OCI-LY7 (cell line): Measurements from ENCODE around the gene SFT2D3. TPM values are rescaled to one million over a fixed set of nuclear protein-coding genes. Genes with fewer than 3 reads are reported as not detected.

Experiments used
- BruUV-seq: library from RNA; stranded (reverse); fragments of 400-500 nt; replicated peaks from 2 replicates; lab custom pipeline; 2021; lab: Mats Ljungman, UMichigan
- CTCF ChIA-PET: fragments of 300-600 bp; sonication (Branson Sonifier 250); formaldehyde crosslinking; loops from one replicate; lab custom pipeline; 2022; ENCODE audit warnings: antibody characterized with exemption; ENCODE audit not compliant: unreplicated experiment; lab: Charles Lee
- POLR2A ChIA-PET: fragments of 300-600 bp; sonication (Branson Sonifier 250); formaldehyde crosslinking; loops from one replicate; lab custom pipeline; 2022; ENCODE audit warnings: antibody characterized with exemption; lab: Charles Lee
- DNase-seq: peaks from one replicate; pipeline ENCODE4 v3.0.0-alpha.2; 2015; ENCODE audit warnings: low spot score
- H2AFZ ChIP-seq: fragments of 200-600 bp; sonication (generic), shearing (Covaris generic); 2 replicates; pipeline ENCODE4 v1.6.1; 2014; ENCODE audit warnings: mild to moderate bottlenecking, antibody characterized with exemption, low read length, moderate library complexity
- H3K27ac ChIP-seq: fragments of 200-600 bp; sonication (generic); 2 replicates; pipeline ENCODE4 v1.5.1; 2014; ENCODE audit warnings: mixed run types, low read depth, mild to moderate bottlenecking, moderate library complexity, low read length, inconsistent platforms; ENCODE audit not compliant: poor library complexity, severe bottlenecking
- H3K36me3 ChIP-seq: fragments of 200-600 bp; sonication (generic); 2 replicates; pipeline ENCODE4 v1.6.1; 2014; ENCODE audit warnings: mild to moderate bottlenecking, antibody characterized with exemption, low read length, moderate library complexity, mixed read lengths; ENCODE audit not compliant: insufficient read depth
- H3K4me1 ChIP-seq: fragments of 200-600 bp; sonication (generic); 2 replicates; pipeline ENCODE4 v1.5.1; 2014; ENCODE audit warnings: mild to moderate bottlenecking, low read length; ENCODE audit not compliant: insufficient read depth, poor library complexity, severe bottlenecking
- H3K4me2 ChIP-seq: fragments of 200-600 bp; sonication (generic); 2 replicates; pipeline ENCODE4 v1.6.1; 2014; ENCODE audit warnings: mild to moderate bottlenecking, low read length
- H3K4me3 ChIP-seq: fragments of 200-600 bp; sonication (generic); 2 replicates; pipeline ENCODE4 v1.5.1; 2014; ENCODE audit warnings: mild to moderate bottlenecking, low read depth, low read length; ENCODE audit not compliant: poor library complexity, severe bottlenecking
- H3K79me2 ChIP-seq: fragments of 200-600 bp; sonication (generic); 2 replicates; pipeline ENCODE4 v1.6.1; 2016; ENCODE audit warnings: low read depth, mild to moderate bottlenecking, low read length, moderate library complexity, mixed read lengths; ENCODE audit not compliant: insufficient read depth
- H3K9me2 ChIP-seq: fragments of 200-600 bp; sonication (generic); 2 replicates; pipeline ENCODE4 v1.6.1; 2016; ENCODE audit warnings: mild to moderate bottlenecking, low read length, mixed read lengths; ENCODE audit not compliant: insufficient read depth
- H3K9me3 ChIP-seq: fragments of 200-600 bp; sonication (generic); 2 replicates; pipeline ENCODE4 v1.6.1; 2014; ENCODE audit warnings: mild to moderate bottlenecking, mixed run types, low read length, mixed read lengths
- H4K20me1 ChIP-seq: fragments of 200-600 bp; sonication (generic); 2 replicates; pipeline ENCODE4 v1.6.1; 2014; ENCODE audit warnings: mild to moderate bottlenecking, antibody characterized with exemption, low read length, moderate library complexity, mixed read lengths; ENCODE audit not compliant: insufficient read depth
- EZH2phosphoT487 ChIP-seq: fragments of 200-600 bp; sonication (generic); IDR thresholded peaks from 2 replicates; pipeline ENCODE4 v1.6.1; 2018; ENCODE audit warnings: low read depth, borderline replicate concordance, mild to moderate bottlenecking, mixed run types, antibody characterized with exemption, low read length, moderate library complexity, mixed read lengths
- intact Hi-C: fragments of 100-400 bp; cut with micrococcal nuclease; formaldehyde crosslinking; loops from one replicate; pipeline ENCODE4 v1.10.0; 2022; ENCODE audit not compliant: unreplicated experiment
- total RNA-seq, 2 experiments: library from RNA; depleted of rRNA in 1 of 2; stranded (reverse); fragments of >200 nt in 1 of 2; shearing (Covaris generic) in 1 of 2; gene quantifications; 2 replicates each; pipeline ENCODE4 v1.2.3, GENCODE V29; 2014 to 2022
- TF ChIP-seq, protein P1 (sequence below): fragments of 200-600 bp; sonication (generic); conservative IDR thresholded peaks from 2 replicates; pipeline ENCODE4 v1.5.1; 2014; ENCODE audit warnings: mild to moderate bottlenecking, antibody characterized with exemption, low read length, moderate library complexity, mixed read lengths

SFT2D3 gene
- total RNA-seq, 2 experiments from 2014 or later = 7.6 to 14.3 TPM

DNA sequence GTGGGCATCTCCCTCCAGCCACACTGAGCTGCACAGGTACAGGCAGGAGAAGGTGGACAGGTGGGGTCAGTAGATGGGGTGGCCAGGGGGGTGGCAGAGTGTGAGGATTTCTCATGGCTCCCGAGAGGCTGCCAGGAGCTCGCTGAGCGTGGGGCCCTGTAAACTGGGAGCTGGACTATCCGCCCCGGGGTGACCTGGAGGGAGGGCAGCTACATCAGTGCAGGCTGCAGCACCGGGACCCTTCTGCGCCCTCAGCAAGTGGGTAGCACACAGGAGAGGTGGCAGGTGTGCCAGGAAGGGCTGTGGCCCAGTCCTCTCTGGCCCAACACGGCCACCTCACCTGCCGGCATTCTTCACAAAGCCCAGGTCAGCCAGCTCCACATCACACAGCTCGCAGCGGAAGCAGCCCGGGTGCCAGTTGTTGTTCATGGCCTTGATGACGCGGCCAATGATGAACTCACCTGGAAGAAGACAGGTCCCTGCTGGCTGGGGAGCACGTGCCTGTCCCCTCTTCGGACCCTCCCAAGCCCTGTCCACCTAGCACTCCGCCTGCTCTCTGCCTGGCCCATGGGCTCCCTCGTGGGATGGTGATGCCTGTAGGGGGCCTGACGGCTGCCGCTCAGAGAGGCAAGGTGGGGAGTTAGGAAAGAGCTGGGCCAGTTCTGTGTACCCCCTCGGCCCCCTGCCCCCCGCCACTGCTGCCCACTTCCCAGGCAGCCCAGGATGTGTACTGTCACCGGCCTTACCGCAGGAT lies 47.0 kb upstream of the SFT2D3 start:
- H3K36me3 ChIP-seq = no peaks in the 10 kb centered on the region
- no peak overlapping the region for H3K4me2 ChIP-seq
- H3K4me3 ChIP-seq = no peak overlapping the region
- POLR2A ChIA-PET = no interaction called here
- DNase-seq = no peak
- no peak overlapping the region for H3K27ac ChIP-seq
- CTCF ChIA-PET = no interaction called here
- no peaks in the 10 kb centered on the region for H4K20me1 ChIP-seq
- BruUV-seq = no TSS peak
- no peaks in the 10 kb centered on the region for H3K9me3 ChIP-seq
- no peak overlapping the region for H2AFZ ChIP-seq
- no peaks in the 10 kb centered on the region for H3K4me1 ChIP-seq
- intact Hi-C loops = no loop called here
- TF ChIP-seq EZH2phosphoT487 = no peak
- TF ChIP-seq, protein P1, sequence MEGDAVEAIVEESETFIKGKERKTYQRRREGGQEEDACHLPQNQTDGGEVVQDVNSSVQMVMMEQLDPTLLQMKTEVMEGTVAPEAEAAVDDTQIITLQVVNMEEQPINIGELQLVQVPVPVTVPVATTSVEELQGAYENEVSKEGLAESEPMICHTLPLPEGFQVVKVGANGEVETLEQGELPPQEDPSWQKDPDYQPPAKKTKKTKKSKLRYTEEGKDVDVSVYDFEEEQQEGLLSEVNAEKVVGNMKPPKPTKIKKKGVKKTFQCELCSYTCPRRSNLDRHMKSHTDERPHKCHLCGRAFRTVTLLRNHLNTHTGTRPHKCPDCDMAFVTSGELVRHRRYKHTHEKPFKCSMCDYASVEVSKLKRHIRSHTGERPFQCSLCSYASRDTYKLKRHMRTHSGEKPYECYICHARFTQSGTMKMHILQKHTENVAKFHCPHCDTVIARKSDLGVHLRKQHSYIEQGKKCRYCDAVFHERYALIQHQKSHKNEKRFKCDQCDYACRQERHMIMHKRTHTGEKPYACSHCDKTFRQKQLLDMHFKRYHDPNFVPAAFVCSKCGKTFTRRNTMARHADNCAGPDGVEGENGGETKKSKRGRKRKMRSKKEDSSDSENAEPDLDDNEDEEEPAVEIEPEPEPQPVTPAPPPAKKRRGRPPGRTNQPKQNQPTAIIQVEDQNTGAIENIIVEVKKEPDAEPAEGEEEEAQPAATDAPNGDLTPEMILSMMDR = no peak
- H3K79me2 ChIP-seq = no peaks in the 10 kb centered on the region
- no peaks in the 10 kb centered on the region for H3K9me2 ChIP-seq

DNA sequence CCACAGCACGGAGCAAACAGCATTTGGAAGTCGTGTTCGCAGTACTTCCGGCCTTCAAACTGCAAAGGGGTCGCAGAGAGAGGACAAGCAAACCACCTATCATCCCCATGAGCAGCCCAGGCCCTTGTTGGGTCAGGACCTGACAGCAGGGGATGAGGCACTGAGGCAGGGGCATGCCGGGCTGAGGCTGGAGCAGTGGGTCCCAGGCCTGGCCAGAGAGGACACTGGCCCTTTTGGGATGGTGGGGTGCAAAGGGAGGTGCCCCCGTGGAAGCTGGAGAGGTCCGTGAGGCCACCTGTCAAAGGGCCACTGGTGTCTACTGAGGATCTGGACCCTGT lies 46.5 kb upstream of the SFT2D3 start:
- no peak overlapping the region for H3K4me3 ChIP-seq
- no peak for DNase-seq
- H3K9me3 ChIP-seq = no peaks in the 10 kb centered on the region; the same call in 1 of the 2 replicates
- no peaks in the 10 kb centered on the region for H4K20me1 ChIP-seq
- no peaks in the 10 kb centered on the region for H3K79me2 ChIP-seq
- intact Hi-C loops = no loop called here
- CTCF ChIA-PET = no interaction called here
- H3K9me2 ChIP-seq = no peaks in the 10 kb centered on the region
- no peak overlapping the region for H3K27ac ChIP-seq
- POLR2A ChIA-PET = no interaction called here
- no peaks in the 10 kb centered on the region for H3K36me3 ChIP-seq
- no peak overlapping the region for H3K4me2 ChIP-seq
- no TSS peak for BruUV-seq
- H3K4me1 ChIP-seq = no peaks in the 10 kb centered on the region
- TF ChIP-seq, protein P1 = no peak
- no peak for TF ChIP-seq EZH2phosphoT487
- no peak overlapping the region for H2AFZ ChIP-seq
